ENCODE measurements around the gene ADAM23. TPM values are rescaled to one million over a fixed set of nuclear protein-coding genes. Genes with fewer than 3 reads are reported as not detected.

Gene ADAM23
- total and polyA plus RNA-seq, 2 experiments from 2014 or later = 2.8 to 3.3 TPM

GRCh38 chr2:206548383-206548782 lies 105.1 kb downstream of the ADAM23 start:
- no peaks in the 10 kb centered on the region for H3K36me3 ChIP-seq (replicated peaks; ENCODE audit: insufficient read depth, low read depth)
- H3K27ac ChIP-seq = no peak overlapping the region
- 86% methylated on average over 5 of the region's 5 CpGs for WGBS (ENCODE audit: low lambda C conversion rate, missing lambda C conversion rate)
- no peaks in the 10 kb centered on the region for H3K27me3 ChIP-seq
- no peak overlapping the region for H3K4me3 ChIP-seq
- H3K4me1 ChIP-seq (ENCODE audit: insufficient read depth) = no peaks in the 10 kb centered on the region
- H3K9me3 ChIP-seq (ENCODE audit: low read depth) = no peaks in the 10 kb centered on the region
- H3K79me2 ChIP-seq = no peaks in the 10 kb centered on the region
- H2AFZ ChIP-seq = no peak overlapping the region
- TF ChIP-seq EZH2phosphoT487 (IDR thresholded peaks at IDR 0.05; ENCODE audit: low read depth, severe bottlenecking, unreplicated experiment) (no peak), EZH2 (IDR thresholded peaks at IDR 0.05; ENCODE audit: borderline replicate concordance) (no peak)
- DNase-seq (ENCODE audit: low spot score) = no peak
- no peaks in the 10 kb centered on the region for H3K9me2 ChIP-seq (replicated peaks; ENCODE audit: insufficient read depth)
- no peaks in the 10 kb centered on the region for H4K20me1 ChIP-seq (ENCODE audit: insufficient read depth, poor library complexity, severe bottlenecking)
- H3K4me2 ChIP-seq = no peak overlapping the region

GRCh38 chr2:206555721-206556120 lies 112.4 kb downstream of the ADAM23 start:
- Histone ChIP-seq H3K9me2 (replicated peaks; ENCODE audit: insufficient read depth) (no peaks in the 10 kb centered on the region), H2AFZ (no peak overlapping the region), H3K4me1 (ENCODE audit: insufficient read depth) (no peaks in the 10 kb centered on the region), H3K36me3 (replicated peaks; ENCODE audit: insufficient read depth, low read depth) (no peaks in the 10 kb centered on the region), H4K20me1 (ENCODE audit: insufficient read depth, poor library complexity, severe bottlenecking) (no peaks in the 10 kb centered on the region), H3K4me2 (no peak overlapping the region), H3K27ac (no peak overlapping the region), H3K9me3 (ENCODE audit: low read depth) (no peaks in the 10 kb centered on the region), H3K79me2 (no peaks in the 10 kb centered on the region), H3K27me3 (no peaks in the 10 kb centered on the region), H3K4me3 (no peak overlapping the region)
- TF ChIP-seq EZH2 (IDR thresholded peaks at IDR 0.05; ENCODE audit: borderline replicate concordance) (no peak), CTCF (IDR thresholded peaks at IDR 0.05; ENCODE audit: poor library complexity) (no peak), EZH2phosphoT487 (IDR thresholded peaks at IDR 0.05; ENCODE audit: low read depth, severe bottlenecking, unreplicated experiment) (no peak)
- DNase-seq (ENCODE audit: low spot score) = no peak

GRCh38 chr2:206556357-206556949 lies 113.1 kb downstream of the ADAM23 start:
- no peaks in the 10 kb centered on the region for H3K9me3 ChIP-seq (ENCODE audit: low read depth)
- 67% methylated on average over 5 of the region's 5 CpGs for WGBS (ENCODE audit: low lambda C conversion rate, missing lambda C conversion rate)
- no peaks in the 10 kb centered on the region for H3K9me2 ChIP-seq (replicated peaks; ENCODE audit: insufficient read depth)
- peak; percentile 61 for TF ChIP-seq CTCF (IDR thresholded peaks at IDR 0.05; ENCODE audit: poor library complexity)
- no peak for TF ChIP-seq EZH2phosphoT487 (IDR thresholded peaks at IDR 0.05; ENCODE audit: low read depth, severe bottlenecking, unreplicated experiment)
- no peaks in the 10 kb centered on the region for H4K20me1 ChIP-seq (ENCODE audit: insufficient read depth, poor library complexity, severe bottlenecking)
- no peaks in the 10 kb centered on the region for H3K79me2 ChIP-seq
- H3K36me3 ChIP-seq (replicated peaks; ENCODE audit: insufficient read depth, low read depth) = no peaks in the 10 kb centered on the region
- H3K27me3 ChIP-seq = no peaks in the 10 kb centered on the region
- peak; percentile 50 for DNase-seq (ENCODE audit: low spot score)
- H2AFZ ChIP-seq = no peak overlapping the region
- H3K4me2 ChIP-seq = no peak overlapping the region
- no peak overlapping the region for H3K27ac ChIP-seq
- H3K4me3 ChIP-seq = no peak overlapping the region
- H3K4me1 ChIP-seq (ENCODE audit: insufficient read depth) = no peaks in the 10 kb centered on the region

- Histone ChIP-seq H3K4me1 (ENCODE audit: insufficient read depth) (no peaks in the 10 kb centered on the region), H4K20me1 (ENCODE audit: insufficient read depth, poor library complexity, severe bottlenecking) (no peaks in the 10 kb centered on the region), H3K4me3 (no peak overlapping the region), H3K9me3 (ENCODE audit: low read depth) (no peaks in the 10 kb centered on the region), H3K9me2 (replicated peaks; ENCODE audit: insufficient read depth) (no peaks in the 10 kb centered on the region), H3K4me2 (no peak overlapping the region), H3K79me2 (no peaks in the 10 kb centered on the region), H2AFZ (no peak overlapping the region), H3K27ac (no peak overlapping the region), H3K27me3 (no peaks in the 10 kb centered on the region), H3K36me3 (replicated peaks; ENCODE audit: insufficient read depth, low read depth) (no peaks in the 10 kb centered on the region)
- WGBS (ENCODE audit: low lambda C conversion rate, missing lambda C conversion rate) = 87% methylated on average over 4 of the region's 4 CpGs
- DNase-seq (ENCODE audit: low spot score) = no peak
- no peak for TF ChIP-seq EZH2 (IDR thresholded peaks at IDR 0.05; ENCODE audit: borderline replicate concordance)
- TF ChIP-seq EZH2phosphoT487 (IDR thresholded peaks at IDR 0.05; ENCODE audit: low read depth, severe bottlenecking, unreplicated experiment) = no peak
- TF ChIP-seq CTCF (IDR thresholded peaks at IDR 0.05; ENCODE audit: poor library complexity) = no peak
These were observed 114.0 kb downstream of the ADAM23 start for GRCh38 chr2:206557321-206557720.
